Omental fat pad (tissue), 4 donors: ENCODE data around the gene WBP2NL. TPM values are rescaled to one million over a fixed set of nuclear protein-coding genes. Genes with fewer than 3 reads are reported as not detected.

Experiments
- ATAC-seq: fragments of 150-250 bp; one replicate; pipeline ENCODE4 v1.9.1; 2016; ENCODE audit warnings: mild to moderate bottlenecking, moderate library complexity; ENCODE audit not compliant: low FRiP score
- DNase-seq: peaks from one replicate; pipeline ENCODE4 v3.0.0-alpha.2; 2019; ENCODE audit warnings: low spot score
- total RNA-seq, 4 donors: library from RNA; depleted of rRNA; stranded (reverse); fragments of >200 nt; gene quantifications; one replicate each; pipeline ENCODE4 v1.1.0, GENCODE V29; 2016
- TF ChIP-seq, protein P1 (sequence below), 3 donors: fragments of 450-650 bp; IDR thresholded peaks; one replicate each; pipeline ENCODE4 v1.5.1; 2016 to 2017; ENCODE audit warnings: antibody characterized with exemption in 3 of 3, mild to moderate bottlenecking in 3 of 3, moderate library complexity in 2 of 3

Gene WBP2NL
- total RNA-seq, 4 donors from 2014 or later = 0.28 to 1.1 (median 0.72) TPM

DNA sequence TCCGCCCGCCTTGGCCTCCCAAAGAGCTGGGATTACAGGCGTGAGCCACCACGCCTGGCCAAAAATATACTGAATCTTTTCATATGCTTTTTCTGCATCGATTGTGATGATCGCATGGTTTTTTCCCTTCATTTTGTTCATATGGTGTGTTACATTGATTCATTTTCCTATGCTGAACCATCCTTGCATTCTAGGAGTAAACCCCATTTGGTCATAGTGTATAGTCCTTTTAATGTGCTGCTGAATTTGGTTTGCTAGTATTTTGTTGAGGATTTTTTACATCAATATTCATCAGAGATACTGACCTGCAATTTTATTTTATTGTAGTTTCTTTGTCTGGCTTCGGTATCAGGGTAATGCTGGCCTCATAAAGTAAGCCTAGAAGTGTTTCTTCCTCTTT, 12.2 kb downstream of the WBP2NL start:
- DNase-seq (no peak), ATAC-seq (no peak)
- TF ChIP-seq, protein P1, sequence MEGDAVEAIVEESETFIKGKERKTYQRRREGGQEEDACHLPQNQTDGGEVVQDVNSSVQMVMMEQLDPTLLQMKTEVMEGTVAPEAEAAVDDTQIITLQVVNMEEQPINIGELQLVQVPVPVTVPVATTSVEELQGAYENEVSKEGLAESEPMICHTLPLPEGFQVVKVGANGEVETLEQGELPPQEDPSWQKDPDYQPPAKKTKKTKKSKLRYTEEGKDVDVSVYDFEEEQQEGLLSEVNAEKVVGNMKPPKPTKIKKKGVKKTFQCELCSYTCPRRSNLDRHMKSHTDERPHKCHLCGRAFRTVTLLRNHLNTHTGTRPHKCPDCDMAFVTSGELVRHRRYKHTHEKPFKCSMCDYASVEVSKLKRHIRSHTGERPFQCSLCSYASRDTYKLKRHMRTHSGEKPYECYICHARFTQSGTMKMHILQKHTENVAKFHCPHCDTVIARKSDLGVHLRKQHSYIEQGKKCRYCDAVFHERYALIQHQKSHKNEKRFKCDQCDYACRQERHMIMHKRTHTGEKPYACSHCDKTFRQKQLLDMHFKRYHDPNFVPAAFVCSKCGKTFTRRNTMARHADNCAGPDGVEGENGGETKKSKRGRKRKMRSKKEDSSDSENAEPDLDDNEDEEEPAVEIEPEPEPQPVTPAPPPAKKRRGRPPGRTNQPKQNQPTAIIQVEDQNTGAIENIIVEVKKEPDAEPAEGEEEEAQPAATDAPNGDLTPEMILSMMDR (IDR thresholded peaks at IDR 0.05) = no peak

DNA sequence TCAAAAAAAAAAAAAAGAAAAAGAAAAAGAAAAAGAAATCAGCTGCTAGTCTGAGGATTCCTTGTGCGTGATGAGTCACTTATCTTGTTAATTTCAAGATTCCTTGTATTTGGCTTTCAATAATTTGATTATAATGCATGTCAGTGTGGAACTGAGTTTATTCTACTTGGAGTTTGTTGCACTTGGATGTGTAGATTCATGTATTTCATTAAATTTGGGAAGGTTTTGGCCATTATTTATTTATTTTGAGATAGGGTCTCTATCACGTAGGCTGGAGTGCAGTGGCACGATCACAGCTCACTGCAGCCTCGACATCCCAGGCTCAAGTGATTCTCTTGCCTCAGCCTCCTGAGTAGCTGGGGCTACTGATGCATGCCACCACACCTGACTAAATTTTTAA, 14.8 kb downstream of the WBP2NL start:
- no peak for DNase-seq
- no peak for ATAC-seq
- TF ChIP-seq, protein P1 (IDR thresholded peaks at IDR 0.05) = no peak

DNA sequence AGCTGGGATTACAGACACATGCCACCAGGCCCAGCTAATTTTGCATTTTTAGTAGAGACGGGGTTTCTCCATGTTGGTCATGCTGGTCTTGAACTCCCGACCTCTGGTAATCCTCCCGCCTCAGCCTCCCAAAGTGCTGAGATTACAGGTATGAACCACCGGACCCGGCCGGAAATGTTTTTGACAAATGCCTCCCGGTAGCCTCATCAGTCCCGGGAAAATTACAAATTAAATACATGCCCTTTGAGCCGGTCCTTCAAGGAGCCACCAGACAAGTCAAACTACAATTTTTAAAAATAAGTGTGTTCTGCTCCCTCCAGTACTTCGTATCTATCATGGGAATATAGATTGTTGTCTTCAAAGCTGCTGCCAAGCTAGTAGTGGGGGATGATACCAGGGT, 17.5 kb downstream of the WBP2NL start:
- ATAC-seq (no peak), DNase-seq (no peak)
- TF ChIP-seq, protein P1 (IDR thresholded peaks at IDR 0.05) = no peak

DNA sequence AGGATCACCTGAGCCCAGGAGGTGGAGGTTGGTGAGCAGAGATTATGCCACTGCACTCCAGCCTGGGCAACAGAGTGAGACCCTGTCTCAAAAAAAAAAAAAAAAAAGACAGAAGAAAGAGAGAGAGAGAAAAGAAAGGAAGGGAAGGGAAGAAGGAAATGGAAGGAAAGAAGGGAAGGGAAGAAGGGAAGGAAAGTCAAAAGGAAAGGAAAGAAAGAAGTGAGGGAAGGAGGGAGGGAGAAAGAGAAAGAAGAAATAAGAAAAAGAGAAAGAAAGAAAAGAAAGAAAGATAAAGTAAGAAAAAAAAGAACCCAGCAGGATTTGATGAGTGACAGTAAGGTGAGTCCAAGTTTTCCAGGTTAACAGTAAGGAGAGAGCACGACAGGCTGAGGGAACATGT, 19.6 kb downstream of the WBP2NL start:
- ATAC-seq (no peak), DNase-seq (no peak)
- TF ChIP-seq, protein P1 (IDR thresholded peaks at IDR 0.05) = no peak

DNA sequence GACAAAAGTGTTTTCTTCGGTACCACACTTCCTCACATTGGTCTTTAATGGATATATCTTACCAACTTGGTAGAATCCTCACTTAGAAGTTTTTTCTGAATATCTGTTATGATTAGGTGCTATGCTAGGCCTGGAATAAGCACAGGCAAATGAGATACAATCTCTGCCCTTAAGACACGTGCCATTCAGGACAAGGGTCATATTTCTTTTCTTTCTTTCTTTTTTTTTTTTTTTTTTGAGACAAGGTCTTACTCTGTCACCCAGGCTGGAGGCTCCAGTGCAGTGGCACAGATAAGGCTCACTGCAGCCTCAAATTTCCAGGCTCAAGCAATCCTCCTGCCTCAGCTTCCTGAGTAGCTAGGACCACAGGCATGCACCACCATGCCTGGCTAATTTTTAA, 23.0 kb downstream of the WBP2NL start:
- DNase-seq (no peak), ATAC-seq (no peak)
- TF ChIP-seq, protein P1 (IDR thresholded peaks at IDR 0.05) = no peak

DNA sequence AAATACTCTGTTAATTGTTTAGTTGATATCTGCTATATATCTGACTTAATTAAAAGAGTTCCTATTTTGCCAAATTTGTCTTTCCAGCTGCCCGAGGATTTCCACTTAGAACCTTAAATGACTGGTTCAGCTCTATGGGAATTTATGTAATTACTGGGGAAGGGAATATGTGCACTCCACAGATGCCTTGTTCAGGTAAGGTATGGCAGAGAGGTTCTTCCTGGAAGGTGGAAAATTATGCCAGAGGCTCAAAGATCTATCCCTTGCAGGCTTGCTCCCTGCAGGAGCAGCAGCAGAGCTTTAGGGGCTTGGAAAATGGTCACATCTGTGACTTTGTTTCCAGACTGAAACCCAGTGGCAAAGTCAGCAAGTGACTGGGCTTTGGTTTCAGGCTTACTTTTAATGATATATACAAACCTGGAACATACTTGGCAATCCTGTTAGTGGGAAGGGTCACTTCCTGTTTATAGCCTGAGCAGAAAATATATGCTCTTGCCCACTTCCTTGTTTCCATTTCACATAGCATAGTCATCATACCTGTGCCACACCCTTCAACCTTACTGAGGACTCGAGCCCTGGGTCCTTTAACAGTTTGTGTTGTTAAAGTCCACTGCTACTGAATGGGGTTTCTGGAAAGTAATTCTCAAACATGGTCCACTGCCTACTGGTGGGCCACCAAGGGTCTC, 23.7 kb downstream of the WBP2NL start:
- ATAC-seq (no peak), DNase-seq (no peak)
- TF ChIP-seq, protein P1 (IDR thresholded peaks at IDR 0.05) = no peak

DNA sequence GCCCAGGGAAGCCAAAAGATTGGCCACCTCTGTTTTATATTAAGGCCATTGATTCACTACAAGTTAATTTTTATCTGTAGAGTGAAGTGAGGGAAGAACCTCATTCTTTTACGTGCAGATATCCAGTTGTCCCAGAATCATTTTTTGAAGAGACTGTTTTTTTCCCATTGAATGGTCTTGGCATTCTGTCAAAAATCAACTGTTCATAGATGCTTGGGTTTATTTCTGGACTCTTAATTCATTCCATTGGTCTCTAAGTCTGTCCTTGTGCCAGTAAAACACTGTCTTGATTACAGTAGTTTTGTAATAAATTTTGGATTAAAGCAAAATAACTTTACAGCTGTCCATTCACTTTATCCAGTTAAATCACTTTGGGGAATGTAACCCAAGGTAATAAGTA, 26.8 kb downstream of the WBP2NL start:
- DNase-seq = no peak
- TF ChIP-seq, protein P1 (IDR thresholded peaks at IDR 0.05) = no peak
- no peak for ATAC-seq
